CD4-positive, alpha-beta T cell treated with Interleukin-21 for 1 hour (primary cell): ENCODE results near the gene KIAA1217.

ENCODE experiments used
- DNase-seq: peaks from one replicate; pipeline ENCODE4 v3.0.0-alpha.2; 2020

The KIAA1217 gene

GRCh38 chr10:24208661-24209431 lies at the start of gene KIAA1217:
KIAA1217 (plus strand) TSS chr10:24209138; CDS start chr10:24209194, 56 bp downstream.
- DNase-seq: no peak

- DNase-seq: no peak
Measured at GRCh38 chr10:24162206-24162985, 46.5 kb upstream of the KIAA1217 start.

GRCh38 chr10:24163485-24163884 lies 45.5 kb upstream of the KIAA1217 start:
- no peak for DNase-seq

GRCh38 chr10:24168258-24169170 lies 40.4 kb upstream of the KIAA1217 start:
- DNase-seq: no peak

- no peak for DNase-seq
Measured at GRCh38 chr10:24170199-24170598, 38.7 kb upstream of the KIAA1217 start.

GRCh38 chr10:24172909-24173308 lies 36.0 kb upstream of the KIAA1217 start:
- no peak for DNase-seq

- no peak for DNase-seq
Measured at GRCh38 chr10:24174014-24174413, 34.9 kb upstream of the KIAA1217 start.

GRCh38 chr10:24176658-24177057 lies 32.3 kb upstream of the KIAA1217 start:
- no peak for DNase-seq

- no peak for DNase-seq
Measured at GRCh38 chr10:24177636-24178035, 31.3 kb upstream of the KIAA1217 start.

- DNase-seq: no peak
Measured at GRCh38 chr10:24180891-24181290, 28.0 kb upstream of the KIAA1217 start.

- DNase-seq: no peak
Measured at GRCh38 chr10:24184455-24184854, 24.5 kb upstream of the KIAA1217 start.

GRCh38 chr10:24193330-24193729 lies 15.6 kb upstream of the KIAA1217 start:
- no peak for DNase-seq

GRCh38 chr10:24197263-24197662 lies 11.7 kb upstream of the KIAA1217 start:
- DNase-seq: no peak

- DNase-seq: no peak
Measured at GRCh38 chr10:24201503-24202180, 7.3 kb upstream of the KIAA1217 start.

- DNase-seq: no peak
Measured at GRCh38 chr10:24202181-24202570, 6.8 kb upstream of the KIAA1217 start.

- DNase-seq: no peak
Measured at GRCh38 chr10:24205821-24206220, 3.1 kb upstream of the KIAA1217 start.

- no peak for DNase-seq
Measured at GRCh38 chr10:24206334-24206733, 2.6 kb upstream of the KIAA1217 start.

GRCh38 chr10:24206926-24207325 lies 2.0 kb upstream of the KIAA1217 start:
- DNase-seq: no peak

GRCh38 chr10:24207341-24207740 lies 1.6 kb upstream of the KIAA1217 start:
- DNase-seq: no peak

GRCh38 chr10:24207781-24208611 lies 942 bp upstream of the KIAA1217 start:
- no peak for DNase-seq

- no peak for DNase-seq
Measured at GRCh38 chr10:24209432-24209771, 464 bp downstream of the KIAA1217 start.
